Measurements from ENCODE around the gene TMEM132C.

Gene TMEM132C

GRCh38 chr12:128314611-128315010 lies 47.6 kb downstream of the TMEM132C start:
- Histone ChIP-seq H2AFZ (ENCODE audit: low read length) (no peak overlapping the region), H3K9me2 (replicated peaks; ENCODE audit: insufficient read depth, low read length) (no peaks in the 10 kb centered on the region), H3K9ac (ENCODE audit: low read length) (no peak overlapping the region), H3F3A (ENCODE audit: insufficient read depth, low read length) (no peaks in the 10 kb centered on the region), H3K27me3 (replicated peaks; ENCODE audit: insufficient read depth, low read length) (no peaks in the 10 kb centered on the region), H3K4me1 (ENCODE audit: low read length) (no peaks in the 10 kb centered on the region), H3K9me3 (replicated peaks; ENCODE audit: insufficient read depth, low read length) (no peaks in the 10 kb centered on the region), H4K20me1 (ENCODE audit: insufficient read depth, low read length) (no peaks in the 10 kb centered on the region), H3K36me3 (replicated peaks; ENCODE audit: insufficient read depth, low read length) (no peaks in the 10 kb centered on the region), H3K4me2 (ENCODE audit: low read depth, low read length) (no peak overlapping the region), H3K4me3 (ENCODE audit: low read length) (no peak overlapping the region), H3K27ac (ENCODE audit: low read length) (no peak overlapping the region), H3K79me2 (ENCODE audit: low read length) (no peaks in the 10 kb centered on the region)
- TF ChIP-seq EZH2phosphoT487 (IDR thresholded peaks at IDR 0.05; ENCODE audit: low read length): no peak
- TF ChIP-seq EZH2 (optimal IDR thresholded peaks at IDR 0.05; ENCODE audit: low read depth, low read length): no peak
- no peak for TF ChIP-seq CTCF (IDR thresholded peaks at IDR 0.05; ENCODE audit: low read length)
- no peak for DNase-seq

- Histone ChIP-seq H3K9me2 (replicated peaks; ENCODE audit: insufficient read depth, low read length) (no peaks in the 10 kb centered on the region), H2AFZ (ENCODE audit: low read length) (no peak overlapping the region), H3F3A (ENCODE audit: insufficient read depth, low read length) (no peaks in the 10 kb centered on the region), H3K9me3 (replicated peaks; ENCODE audit: insufficient read depth, low read length) (no peaks in the 10 kb centered on the region), H3K4me2 (ENCODE audit: low read depth, low read length) (no peak overlapping the region), H3K9ac (ENCODE audit: low read length) (no peak overlapping the region), H3K27me3 (replicated peaks; ENCODE audit: insufficient read depth, low read length) (no peaks in the 10 kb centered on the region), H3K4me3 (ENCODE audit: low read length) (no peak overlapping the region), H3K4me1 (ENCODE audit: low read length) (no peaks in the 10 kb centered on the region), H3K36me3 (replicated peaks; ENCODE audit: insufficient read depth, low read length) (no peaks in the 10 kb centered on the region), H3K79me2 (ENCODE audit: low read length) (no peaks in the 10 kb centered on the region), H4K20me1 (ENCODE audit: insufficient read depth, low read length) (no peaks in the 10 kb centered on the region), H3K27ac (ENCODE audit: low read length) (no peak overlapping the region)
- TF ChIP-seq EZH2phosphoT487 (IDR thresholded peaks at IDR 0.05; ENCODE audit: low read length) (no peak), EZH2 (optimal IDR thresholded peaks at IDR 0.05; ENCODE audit: low read depth, low read length) (no peak), CTCF (IDR thresholded peaks at IDR 0.05; ENCODE audit: low read length) (no peak)
- DNase-seq: no peak
These were observed 49.1 kb downstream of the TMEM132C start for GRCh38 chr12:128316078-128316477.

- TF ChIP-seq CTCF (IDR thresholded peaks at IDR 0.05; ENCODE audit: low read length): no peak
- TF ChIP-seq EZH2phosphoT487 (IDR thresholded peaks at IDR 0.05; ENCODE audit: low read length): no peak
- TF ChIP-seq EZH2 (optimal IDR thresholded peaks at IDR 0.05; ENCODE audit: low read depth, low read length): no peak
- Histone ChIP-seq H2AFZ (ENCODE audit: low read length) (no peak overlapping the region), H3K4me3 (ENCODE audit: low read length) (no peak overlapping the region), H4K20me1 (ENCODE audit: insufficient read depth, low read length) (no peaks in the 10 kb centered on the region), H3F3A (ENCODE audit: insufficient read depth, low read length) (no peaks in the 10 kb centered on the region), H3K9ac (ENCODE audit: low read length) (no peak overlapping the region), H3K4me2 (ENCODE audit: low read depth, low read length) (no peak overlapping the region), H3K36me3 (replicated peaks; ENCODE audit: insufficient read depth, low read length) (no peaks in the 10 kb centered on the region), H3K9me2 (replicated peaks; ENCODE audit: insufficient read depth, low read length) (no peaks in the 10 kb centered on the region), H3K9me3 (replicated peaks; ENCODE audit: insufficient read depth, low read length) (no peaks in the 10 kb centered on the region), H3K27me3 (replicated peaks; ENCODE audit: insufficient read depth, low read length) (no peaks in the 10 kb centered on the region), H3K27ac (ENCODE audit: low read length) (no peak overlapping the region), H3K79me2 (ENCODE audit: low read length) (no peaks in the 10 kb centered on the region), H3K4me1 (ENCODE audit: low read length) (no peaks in the 10 kb centered on the region)
- no peak for DNase-seq
These were observed 50.1 kb downstream of the TMEM132C start for GRCh38 chr12:128316973-128317526.

Measured in MM.1S (cell line).